GM10266 (cell line): Measurements from ENCODE around the gene KLF13.

Experiments
- DNase-seq: peaks from one replicate; pipeline ENCODE4 v3.0.0; 2012; ENCODE audit errors: extremely low spot score
- CTCF ChIP-seq: IDR thresholded peaks from 2 replicates; pipeline ENCODE4 v1.5.1; 2012; ENCODE audit warnings: mild to moderate bottlenecking, low read depth; ENCODE audit not compliant: control insufficient read depth, insufficient read depth; ENCODE audit errors: missing control alignments

KLF13 gene

GRCh38 chr15:31295658-31296057 lies 31.0 kb upstream of the KLF13 start:
- TF ChIP-seq CTCF, result no peak
- DNase-seq, result no peak

- no peak for TF ChIP-seq CTCF
- DNase-seq, result no peak
Measured at GRCh38 chr15:31296219-31296645, 30.4 kb upstream of the KLF13 start.

GRCh38 chr15:31296646-31297574 lies 29.7 kb upstream of the KLF13 start:
- DNase-seq, result no peak
- TF ChIP-seq CTCF, result no peak

- no peak for DNase-seq
- TF ChIP-seq CTCF, result no peak
Measured at GRCh38 chr15:31297575-31298456, 28.8 kb upstream of the KLF13 start.

GRCh38 chr15:31298707-31299172 lies 27.9 kb upstream of the KLF13 start:
- TF ChIP-seq CTCF, result no peak
- no peak for DNase-seq

GRCh38 chr15:31300208-31300661 lies 26.4 kb upstream of the KLF13 start:
- no peak for DNase-seq
- TF ChIP-seq CTCF, result no peak
